Measurements from ENCODE around the gene ABCB8. TPM values are rescaled to one million over a fixed set of nuclear protein-coding genes. Genes with fewer than 3 reads are reported as not detected.

Gene ABCB8
- total and polyA plus RNA-seq, 9 of the 15 experiments (the other 6 are each of a cell fraction or from before 2014, with no cell fraction given), result 7.6 to 106 (median 36.3) TPM

DNA sequence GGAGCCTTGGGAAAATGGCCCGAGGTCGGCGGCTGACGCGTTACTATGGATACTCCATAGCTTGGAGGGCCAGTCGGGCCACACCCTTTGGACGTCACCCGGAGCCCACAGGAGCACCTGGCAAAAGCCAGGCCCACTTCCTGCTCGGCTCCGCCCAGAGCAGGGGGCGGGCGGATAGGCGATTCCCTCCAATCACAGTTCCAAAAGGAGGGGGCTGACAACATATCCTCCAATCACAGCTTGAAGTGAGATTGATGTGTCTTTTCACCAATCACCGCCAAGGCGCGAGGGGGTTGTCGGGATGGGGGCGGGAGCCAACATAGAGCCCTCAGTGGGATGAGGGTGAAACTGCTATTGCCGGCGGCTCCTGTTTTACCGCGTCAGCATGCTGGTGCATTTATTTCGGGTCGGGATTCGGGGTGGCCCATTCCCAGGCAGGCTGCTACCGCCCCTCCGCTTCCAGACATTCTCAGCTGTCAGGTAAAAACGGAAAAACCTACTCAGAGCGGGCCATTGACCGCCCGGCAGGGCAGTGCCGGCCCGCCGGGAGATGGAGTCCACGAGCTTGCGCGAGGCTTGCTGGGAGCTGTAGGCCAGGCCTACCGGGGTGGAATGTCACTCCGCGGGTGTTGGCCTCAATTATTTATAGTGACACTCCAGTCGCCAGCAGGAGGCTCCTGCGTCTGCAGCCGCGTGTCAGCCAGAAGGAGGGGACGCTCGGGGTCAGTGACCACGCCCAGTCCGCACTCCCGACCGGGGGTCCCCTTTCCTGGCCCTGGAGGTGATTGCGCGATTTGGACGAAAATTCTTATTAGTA, at the start of gene ABCB8 (continued):
- TF ChIP-seq, protein P1, sequence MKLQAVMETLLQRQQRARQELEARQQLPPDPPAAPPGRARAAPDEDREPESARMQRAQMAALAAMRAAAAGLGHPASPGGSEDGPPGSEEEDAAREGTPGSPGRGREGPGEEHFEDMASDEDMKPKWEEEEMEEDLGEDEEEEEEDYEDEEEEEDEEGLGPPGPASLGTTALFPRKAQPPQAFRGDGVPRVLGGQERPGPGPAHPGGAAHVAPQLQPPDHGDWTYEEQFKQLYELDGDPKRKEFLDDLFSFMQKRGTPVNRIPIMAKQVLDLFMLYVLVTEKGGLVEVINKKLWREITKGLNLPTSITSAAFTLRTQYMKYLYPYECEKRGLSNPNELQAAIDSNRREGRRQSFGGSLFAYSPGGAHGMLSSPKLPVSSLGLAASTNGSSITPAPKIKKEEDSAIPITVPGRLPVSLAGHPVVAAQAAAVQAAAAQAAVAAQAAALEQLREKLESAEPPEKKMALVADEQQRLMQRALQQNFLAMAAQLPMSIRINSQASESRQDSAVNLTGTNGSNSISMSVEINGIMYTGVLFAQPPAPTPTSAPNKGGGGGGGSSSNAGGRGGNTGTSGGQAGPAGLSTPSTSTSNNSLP (IDR thresholded peaks at IDR 0.05; ENCODE audit: borderline replicate concordance, low read depth, low read length), result peak; percentile 100
- peak; percentile 91 for TF ChIP-seq SMAD4 (CRISPR knock-in tag; conservative IDR thresholded peaks at IDR 0.05)
- TF ChIP-seq, protein P2, sequence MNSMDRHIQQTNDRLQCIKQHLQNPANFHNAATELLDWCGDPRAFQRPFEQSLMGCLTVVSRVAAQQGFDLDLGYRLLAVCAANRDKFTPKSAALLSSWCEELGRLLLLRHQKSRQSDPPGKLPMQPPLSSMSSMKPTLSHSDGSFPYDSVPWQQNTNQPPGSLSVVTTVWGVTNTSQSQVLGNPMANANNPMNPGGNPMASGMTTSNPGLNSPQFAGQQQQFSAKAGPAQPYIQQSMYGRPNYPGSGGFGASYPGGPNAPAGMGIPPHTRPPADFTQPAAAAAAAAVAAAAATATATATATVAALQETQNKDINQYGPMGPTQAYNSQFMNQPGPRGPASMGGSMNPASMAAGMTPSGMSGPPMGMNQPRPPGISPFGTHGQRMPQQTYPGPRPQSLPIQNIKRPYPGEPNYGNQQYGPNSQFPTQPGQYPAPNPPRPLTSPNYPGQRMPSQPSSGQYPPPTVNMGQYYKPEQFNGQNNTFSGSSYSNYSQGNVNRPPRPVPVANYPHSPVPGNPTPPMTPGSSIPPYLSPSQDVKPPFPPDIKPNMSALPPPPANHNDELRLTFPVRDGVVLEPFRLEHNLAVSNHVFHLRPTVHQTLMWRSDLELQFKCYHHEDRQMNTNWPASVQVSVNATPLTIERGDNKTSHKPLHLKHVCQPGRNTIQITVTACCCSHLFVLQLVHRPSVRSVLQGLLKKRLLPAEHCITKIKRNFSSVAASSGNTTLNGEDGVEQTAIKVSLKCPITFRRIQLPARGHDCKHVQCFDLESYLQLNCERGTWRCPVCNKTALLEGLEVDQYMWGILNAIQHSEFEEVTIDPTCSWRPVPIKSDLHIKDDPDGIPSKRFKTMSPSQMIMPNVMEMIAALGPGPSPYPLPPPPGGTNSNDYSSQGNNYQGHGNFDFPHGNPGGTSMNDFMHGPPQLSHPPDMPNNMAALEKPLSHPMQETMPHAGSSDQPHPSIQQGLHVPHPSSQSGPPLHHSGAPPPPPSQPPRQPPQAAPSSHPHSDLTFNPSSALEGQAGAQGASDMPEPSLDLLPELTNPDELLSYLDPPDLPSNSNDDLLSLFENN (IDR thresholded peaks at IDR 0.05; ENCODE audit: low read depth in 2 of 2, low read length in 2 of 2), result peak in 1 of 2 experiments; percentile 72; a peak in 2 of 4 replicates
- no peak for TF ChIP-seq POLR2H (tag; IDR thresholded peaks at IDR 0.05; ENCODE audit: low read depth)
- TF ChIP-seq, protein P3, sequence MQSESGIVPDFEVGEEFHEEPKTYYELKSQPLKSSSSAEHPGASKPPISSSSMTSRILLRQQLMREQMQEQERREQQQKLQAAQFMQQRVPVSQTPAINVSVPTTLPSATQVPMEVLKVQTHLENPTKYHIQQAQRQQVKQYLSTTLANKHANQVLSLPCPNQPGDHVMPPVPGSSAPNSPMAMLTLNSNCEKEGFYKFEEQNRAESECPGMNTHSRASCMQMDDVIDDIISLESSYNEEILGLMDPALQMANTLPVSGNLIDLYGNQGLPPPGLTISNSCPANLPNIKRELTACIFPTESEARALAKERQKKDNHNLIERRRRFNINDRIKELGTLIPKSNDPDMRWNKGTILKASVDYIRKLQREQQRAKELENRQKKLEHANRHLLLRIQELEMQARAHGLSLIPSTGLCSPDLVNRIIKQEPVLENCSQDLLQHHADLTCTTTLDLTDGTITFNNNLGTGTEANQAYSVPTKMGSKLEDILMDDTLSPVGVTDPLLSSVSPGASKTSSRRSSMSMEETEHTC (IDR thresholded peaks at IDR 0.05), result no peak
- peak; percentile 53; the same call in 1 of the 2 replicates for TF ChIP-seq ARID2 (IDR thresholded peaks at IDR 0.05)
- TF ChIP-seq, protein P4, sequence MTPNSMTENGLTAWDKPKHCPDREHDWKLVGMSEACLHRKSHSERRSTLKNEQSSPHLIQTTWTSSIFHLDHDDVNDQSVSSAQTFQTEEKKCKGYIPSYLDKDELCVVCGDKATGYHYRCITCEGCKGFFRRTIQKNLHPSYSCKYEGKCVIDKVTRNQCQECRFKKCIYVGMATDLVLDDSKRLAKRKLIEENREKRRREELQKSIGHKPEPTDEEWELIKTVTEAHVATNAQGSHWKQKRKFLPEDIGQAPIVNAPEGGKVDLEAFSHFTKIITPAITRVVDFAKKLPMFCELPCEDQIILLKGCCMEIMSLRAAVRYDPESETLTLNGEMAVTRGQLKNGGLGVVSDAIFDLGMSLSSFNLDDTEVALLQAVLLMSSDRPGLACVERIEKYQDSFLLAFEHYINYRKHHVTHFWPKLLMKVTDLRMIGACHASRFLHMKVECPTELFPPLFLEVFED (CRISPR knock-in tag; conservative IDR thresholded peaks at IDR 0.05), result no peak
- no peak for TF ChIP-seq IFI16 (CRISPR knock-in tag; IDR thresholded peaks at IDR 0.05)
- TF ChIP-seq, protein P5, sequence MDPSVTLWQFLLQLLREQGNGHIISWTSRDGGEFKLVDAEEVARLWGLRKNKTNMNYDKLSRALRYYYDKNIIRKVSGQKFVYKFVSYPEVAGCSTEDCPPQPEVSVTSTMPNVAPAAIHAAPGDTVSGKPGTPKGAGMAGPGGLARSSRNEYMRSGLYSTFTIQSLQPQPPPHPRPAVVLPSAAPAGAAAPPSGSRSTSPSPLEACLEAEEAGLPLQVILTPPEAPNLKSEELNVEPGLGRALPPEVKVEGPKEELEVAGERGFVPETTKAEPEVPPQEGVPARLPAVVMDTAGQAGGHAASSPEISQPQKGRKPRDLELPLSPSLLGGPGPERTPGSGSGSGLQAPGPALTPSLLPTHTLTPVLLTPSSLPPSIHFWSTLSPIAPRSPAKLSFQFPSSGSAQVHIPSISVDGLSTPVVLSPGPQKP (CRISPR knock-in tag; IDR thresholded peaks at IDR 0.05), result no peak
- peak; percentile 51; the same call in 1 of the 2 replicates for TF ChIP-seq MAFK (IDR thresholded peaks at IDR 0.05; ENCODE audit: low read length)
- no peak; the same call in 1 of the 2 replicates for TF ChIP-seq SMARCE1 (IDR thresholded peaks at IDR 0.05)
- peak; percentile 83 for TF ChIP-seq ZNF76 (CRISPR knock-in tag; IDR thresholded peaks at IDR 0.05; ENCODE audit: borderline replicate concordance)
- TF ChIP-seq ILF3 (IDR thresholded peaks at IDR 0.05; ENCODE audit: borderline replicate concordance), result no peak
- TF ChIP-seq TAL1 (IDR thresholded peaks at IDR 0.05), result no peak
- TF ChIP-seq ZNF77 (CRISPR knock-in tag; IDR thresholded peaks at IDR 0.05), result no peak
- TF ChIP-seq SIX5 (IDR thresholded peaks at IDR 0.05; ENCODE audit: borderline replicate concordance in 1 of 2, insufficient read depth in 1 of 2, low read depth in 1 of 2, low read length in 2 of 2), result peak; percentile 84 to 94
- TF ChIP-seq ZNF445 (CRISPR knock-in tag; IDR thresholded peaks at IDR 0.05; ENCODE audit: low read depth), result no peak

Measured in K562 (cell line).